A673 (cell line): ENCODE data around the gene GPC6.

Source experiments
- CTCF ChIP-seq: fragments of 300-800, 200-600 bp; sonication (generic); conservative IDR thresholded peaks from 2 replicates; pipeline ENCODE4 v1.5.1; 2017; ENCODE audit warnings: low read depth, mild to moderate bottlenecking, antibody characterized with exemption, low read length, moderate library complexity, mixed read lengths
- EZH2 ChIP-seq: fragments of 200-600 bp; sonication (generic); IDR thresholded peaks from 2 replicates; pipeline ENCODE4 v1.6.1; 2017; ENCODE audit warnings: borderline replicate concordance, low read depth, mild to moderate bottlenecking, mixed read lengths, antibody characterized with exemption, low read length; ENCODE audit not compliant: poor library complexity, severe bottlenecking

GRCh38 chr13:94073007-94073744 lies 846.6 kb downstream of the GPC6 start:
- no peak for TF ChIP-seq CTCF
- TF ChIP-seq EZH2: no peak
